Neural cell (in vitro differentiated cells): ENCODE results near the gene FAM234A.

Source experiments
- CTCF ChIP-seq: fragments of 450-650 bp; IDR thresholded peaks from 2 replicates; pipeline ENCODE4 v1.5.1; 2014; ENCODE audit warnings: antibody characterized with exemption, mild to moderate bottlenecking, moderate library complexity; ENCODE audit not compliant: poor library complexity, severe bottlenecking
- EZH2 ChIP-seq: fragments of 200-600, 300-800 bp; shearing (Covaris generic), sonication (generic); IDR thresholded peaks from 2 replicates; pipeline ENCODE4 v1.6.1; 2014; ENCODE audit warnings: antibody characterized with exemption, low read length, borderline replicate concordance, mild to moderate bottlenecking; ENCODE audit not compliant: insufficient read depth, poor library complexity, severe bottlenecking
- RAD21 ChIP-seq: fragments of 450-650 bp; conservative IDR thresholded peaks from 2 replicates; pipeline ENCODE4 v1.6.1; 2014; ENCODE audit warnings: antibody characterized with exemption, mild to moderate bottlenecking, moderate library complexity

GRCh38 chr16:275786-276232 lies 41.2 kb downstream of the FAM234A start, which contains the start of gene RGS11:
- no peak for TF ChIP-seq CTCF
- no peak for TF ChIP-seq EZH2
- TF ChIP-seq RAD21, result no peak
